HepG2 (cell line): ENCODE results near the gene PARP16. TPM values are rescaled to one million over a fixed set of nuclear protein-coding genes. Genes with fewer than 3 reads are reported as not detected.

Experiments
- AKAP8 ChIP-seq: sonication (generic); formaldehyde crosslinking; IDR thresholded peaks from 2 replicates; pipeline ENCODE4 v1.5.1; 2020; ENCODE audit warnings: mild to moderate bottlenecking, missing genetic modification reagents
- BCL6 ChIP-seq: IDR thresholded peaks from 2 replicates; pipeline ENCODE4 v1.6.1; 2016; ENCODE audit warnings: missing genetic modification reagents, missing compliant biosample characterization
- DPF2 ChIP-seq: sonication (generic); formaldehyde crosslinking; IDR thresholded peaks from 2 replicates; pipeline ENCODE4 v1.4.0; 2020; ENCODE audit warnings: mild to moderate bottlenecking, low read depth, missing genetic modification reagents, borderline replicate concordance
- HIVEP1 ChIP-seq: sonication (generic); formaldehyde crosslinking; IDR thresholded peaks from 2 replicates; pipeline ENCODE4 v1.4.0; 2020; ENCODE audit warnings: mild to moderate bottlenecking, missing genetic modification reagents
- JDP2 ChIP-seq: sonication (generic); formaldehyde crosslinking; IDR thresholded peaks from 2 replicates; pipeline ENCODE4 v1.8.1; 2022; ENCODE audit warnings: missing genetic modification reagents, borderline replicate concordance
- MIER2 ChIP-seq: IDR thresholded peaks from 2 replicates; pipeline ENCODE4 v1.6.1; 2016; ENCODE audit warnings: missing biosample characterization, missing genetic modification reagents
- MTERF4 ChIP-seq: sonication (generic); formaldehyde crosslinking; IDR thresholded peaks from 2 replicates; pipeline ENCODE4 v1.8.0; 2023; ENCODE audit warnings: mild to moderate bottlenecking, missing genetic modification reagents
- MXD3 ChIP-seq: IDR thresholded peaks from 2 replicates; pipeline ENCODE4 v1.6.1; 2016; ENCODE audit warnings: mild to moderate bottlenecking, missing biosample characterization, missing genetic modification reagents
- MZF1 ChIP-seq: sonication (generic); formaldehyde crosslinking; IDR thresholded peaks from 2 replicates; pipeline ENCODE4 v1.8.1; 2023; ENCODE audit warnings: mild to moderate bottlenecking, missing genetic modification reagents, borderline replicate concordance
- NFIB ChIP-seq: sonication (generic); formaldehyde crosslinking; IDR thresholded peaks from 2 replicates; pipeline ENCODE4 v1.9.0; 2021; ENCODE audit warnings: missing genetic modification reagents, mild to moderate bottlenecking, borderline replicate concordance
- PBX3 ChIP-seq: sonication (generic); formaldehyde crosslinking; IDR thresholded peaks from 2 replicates; pipeline ENCODE4 v1.8.1; 2023; ENCODE audit warnings: missing genetic modification reagents, inconsistent platforms, borderline replicate concordance
- TEAD2 ChIP-seq: sonication (generic); formaldehyde crosslinking; IDR thresholded peaks from 2 replicates; pipeline ENCODE4 v1.9.0; 2021; ENCODE audit warnings: missing genetic modification reagents
- TEF ChIP-seq: sonication (generic); formaldehyde crosslinking; IDR thresholded peaks from 2 replicates; pipeline ENCODE4 v1.5.0; 2020; ENCODE audit warnings: missing genetic modification reagents
- TFAP4 ChIP-seq: sonication (generic); IDR thresholded peaks from 2 replicates; pipeline ENCODE4 v1.6.1; 2016; ENCODE audit warnings: low read depth, borderline replicate concordance
- TRIM22 ChIP-seq: fragments of 450-650 bp; IDR thresholded peaks from 2 replicates; pipeline ENCODE4 v1.6.1; 2017
- ZFY ChIP-seq: sonication (generic); formaldehyde crosslinking; IDR thresholded peaks from 2 replicates; pipeline ENCODE4 v1.4.0; 2020; ENCODE audit warnings: missing genetic modification reagents
- ZKSCAN5 ChIP-seq: sonication (generic); formaldehyde crosslinking; IDR thresholded peaks from 2 replicates; pipeline ENCODE4 v1.5.1; 2020; ENCODE audit warnings: mild to moderate bottlenecking, missing genetic modification reagents
- ZNF264 ChIP-seq: sonication (generic); formaldehyde crosslinking; IDR thresholded peaks from 2 replicates; pipeline ENCODE4 v1.4.0; 2020; ENCODE audit warnings: missing genetic modification reagents
- ZNF282 ChIP-seq: fragments of 450-650 bp; IDR thresholded peaks from 2 replicates; pipeline ENCODE4 v1.6.1; 2018; ENCODE audit not compliant: partially characterized antibody
- ZNF367 ChIP-seq: sonication (generic); formaldehyde crosslinking; IDR thresholded peaks from 2 replicates; pipeline ENCODE4 v1.4.0; 2020; ENCODE audit warnings: missing genetic modification reagents, borderline replicate concordance
- ZNF432 ChIP-seq: sonication (generic); formaldehyde crosslinking; IDR thresholded peaks from 2 replicates; pipeline ENCODE4 v1.5.0; 2020; ENCODE audit warnings: missing genetic modification reagents, mild to moderate bottlenecking, borderline replicate concordance
- ZNF558 ChIP-seq: sonication (generic); formaldehyde crosslinking; IDR thresholded peaks from 2 replicates; pipeline ENCODE4 v1.9.0; 2022; ENCODE audit warnings: mild to moderate bottlenecking, missing genetic modification reagents, borderline replicate concordance
- ZNF605 ChIP-seq: sonication (generic); formaldehyde crosslinking; IDR thresholded peaks from 2 replicates; pipeline ENCODE4 v1.8.0; 2022; ENCODE audit warnings: mild to moderate bottlenecking, missing genetic modification reagents
- ZNF670 ChIP-seq: sonication (generic); formaldehyde crosslinking; IDR thresholded peaks from 2 replicates; pipeline ENCODE4 v1.8.0; 2022; ENCODE audit warnings: mild to moderate bottlenecking, missing genetic modification reagents, borderline replicate concordance
- polyA plus RNA-seq, 8 experiments: library from polyadenylated mRNA; depleted of rRNA in 3 of 8; stranded (reverse) in 7 of 8; unstranded in 1 of 8; fragments of >200 nt; fragmentation: Illumina TruSeq in 4 of 8; extraction: Trizol in 4 of 8; gene quantifications; 2 replicates each; pipeline versions ENCODE4 v1.2.1 to v1.2.3, GENCODE V29; 2011 to 2016; ENCODE audit warnings: low read depth in 4 of 8, missing spikeins in 1 of 8, mixed read lengths in 1 of 8; ENCODE audit not compliant: insufficient read depth in 1 of 8
- total RNA-seq, 5 experiments: library from RNA; depleted of rRNA; stranded (reverse); fragments of >200 nt; fragmentation: Illumina TruSeq; extraction: Trizol; gene quantifications; 2 replicates each; pipeline ENCODE4 v1.2.3, GENCODE V29; 2016; ENCODE audit warnings: low read depth in 1 of 5

Gene PARP16
- total and polyA plus RNA-seq, 2 of the 13 experiments (the other 11 are each of a cell fraction or from before 2014, with no cell fraction given) = 6.8 to 7.6 TPM

- TF ChIP-seq BCL6 = peak; percentile 51; the same call in 1 of the 2 replicates
- TF ChIP-seq MXD3 (CRISPR knock-in tag) = no peak
- TF ChIP-seq NFIB (CRISPR knock-in tag) = no peak
- TF ChIP-seq ZNF282 = no peak
- TF ChIP-seq HIVEP1 (CRISPR knock-in tag) = no peak
- no peak for TF ChIP-seq MTERF4 (CRISPR knock-in tag)
- no peak for TF ChIP-seq TFAP4
- TF ChIP-seq JDP2 (CRISPR knock-in tag) = 0 out of 2 replicates have a peak, but pooled peaks have one; percentile 42
- peak; percentile 80; the same call in 1 of the 2 replicates for TF ChIP-seq PBX3 (CRISPR knock-in tag)
- peak; percentile 28; the same call in 1 of the 2 replicates for TF ChIP-seq ZNF264 (CRISPR knock-in tag)
- no peak for TF ChIP-seq AKAP8 (CRISPR knock-in tag)
- TF ChIP-seq TRIM22 = no peak
- TF ChIP-seq ZFY (CRISPR knock-in tag) = peak; percentile 35; the same call in 1 of the 2 replicates
- no peak; the same call in 1 of the 2 replicates for TF ChIP-seq ZNF558 (CRISPR knock-in tag)
- no peak for TF ChIP-seq MZF1
- no peak for TF ChIP-seq ZNF432 (CRISPR knock-in tag)
- no peak for TF ChIP-seq DPF2 (CRISPR knock-in tag)
- TF ChIP-seq ZNF367 (CRISPR knock-in tag) = no peak
- peak; percentile 69; the same call in 1 of the 2 replicates for TF ChIP-seq ZNF605 (CRISPR knock-in tag)
- TF ChIP-seq TEF (CRISPR knock-in tag) = no peak; the same call in 1 of the 2 replicates
- TF ChIP-seq ZKSCAN5 (CRISPR knock-in tag) = no peak
- TF ChIP-seq TEAD2 (CRISPR knock-in tag) = no peak
- TF ChIP-seq ZNF670 (CRISPR knock-in tag) = peak; percentile 68; the same call in 1 of the 2 replicates
- TF ChIP-seq MIER2 (CRISPR knock-in tag) = peak; percentile 54; the same call in 1 of the 2 replicates
Measured at GRCh38 chr15:65304381-65305149, 17.9 kb upstream of the PARP16 start, which contains the start of gene RNU5B-1 (continued).
